ENCODE data around the gene CAMK1G.

Gene CAMK1G

GRCh38 chr1:209544098-209544497, 39.4 kb upstream of the CAMK1G start:
- no peak overlapping the region for H3K4me3 ChIP-seq (replicated peaks in 1 of 2; ENCODE audit: low read depth in 2 of 2, low read length in 2 of 2)
- DNase-seq (ENCODE audit: low read depth in 2 of 2), result no peak
- TF ChIP-seq CTCF (IDR thresholded peaks at IDR 0.05; ENCODE audit: low read depth, low read length), result no peak

GRCh38 chr1:209545423-209545822, 38.1 kb upstream of the CAMK1G start:
- DNase-seq (ENCODE audit: low read depth in 2 of 2), result no peak
- TF ChIP-seq CTCF (IDR thresholded peaks at IDR 0.05; ENCODE audit: low read depth, low read length), result no peak
- no peak overlapping the region for H3K4me3 ChIP-seq (replicated peaks in 1 of 2; ENCODE audit: low read depth in 2 of 2, low read length in 2 of 2)

GRCh38 chr1:209546390-209547085, 37.0 kb upstream of the CAMK1G start:
- DNase-seq (ENCODE audit: low read depth in 2 of 2), result no peak
- TF ChIP-seq CTCF (IDR thresholded peaks at IDR 0.05; ENCODE audit: low read depth, low read length), result no peak
- no peak overlapping the region for H3K4me3 ChIP-seq (replicated peaks in 1 of 2; ENCODE audit: low read depth in 2 of 2, low read length in 2 of 2)

- no peak overlapping the region for H3K4me3 ChIP-seq (replicated peaks in 1 of 2; ENCODE audit: low read depth in 2 of 2, low read length in 2 of 2)
- no peak for TF ChIP-seq CTCF (IDR thresholded peaks at IDR 0.05; ENCODE audit: low read depth, low read length)
- no peak for DNase-seq (ENCODE audit: low read depth in 2 of 2)
Observed at GRCh38 chr1:209547626-209548025, 35.9 kb upstream of the CAMK1G start.

- no peak for TF ChIP-seq CTCF (IDR thresholded peaks at IDR 0.05; ENCODE audit: low read depth, low read length)
Observed at GRCh38 chr1:209549443-209550205, 33.9 kb upstream of the CAMK1G start.

GRCh38 chr1:209550519-209550918, 33.0 kb upstream of the CAMK1G start:
- H3K4me3 ChIP-seq (replicated peaks in 1 of 2; ENCODE audit: low read depth in 2 of 2, low read length in 2 of 2), result no peak overlapping the region
- no peak for TF ChIP-seq CTCF (IDR thresholded peaks at IDR 0.05; ENCODE audit: low read depth, low read length)
- DNase-seq (ENCODE audit: low read depth in 2 of 2), result no peak

More at GRCh38 chr1:209549443-209550205, 33.9 kb upstream of the CAMK1G start:
- H3K4me3 ChIP-seq (replicated peaks in 1 of 2; ENCODE audit: low read depth in 2 of 2, low read length in 2 of 2), result no peak overlapping the region
- no peak for DNase-seq (ENCODE audit: low read depth in 2 of 2)

All from cardiac fibroblast (primary cell).